ENCODE results near the gene SMARCA2. TPM values are rescaled to one million over a fixed set of nuclear protein-coding genes. Genes with fewer than 3 reads are reported as not detected.

SMARCA2 gene
- total RNA-seq, 6 donors from 2014 or later, result 74.3 to 210 (median 139) TPM

DNA sequence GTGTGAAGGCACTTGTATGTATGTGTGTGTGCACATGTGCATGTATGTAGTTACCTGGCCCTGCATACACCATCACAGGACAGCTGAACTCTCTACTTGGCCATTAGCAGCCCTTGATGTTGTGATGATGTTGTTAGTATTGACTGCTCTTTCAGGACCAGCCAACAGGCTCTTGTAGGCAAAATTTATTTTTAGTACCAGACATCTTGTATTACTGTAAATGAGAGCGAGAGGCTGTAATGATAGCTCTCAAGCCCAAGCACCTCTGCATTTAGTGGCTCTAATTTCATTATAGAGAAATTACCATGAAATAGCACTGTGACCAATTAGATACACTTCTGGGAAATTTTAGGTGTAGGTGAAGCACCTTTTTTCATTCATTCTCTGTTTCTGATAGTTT, 158.0 kb downstream of the SMARCA2 start:
- H3K27me3 ChIP-seq, result no peaks in the 10 kb centered on the region
- no peak for ATAC-seq (ENCODE audit: low FRiP score in 2 of 2)
- H3K4me3 ChIP-seq, result no peak overlapping the region
- peaks cover 0 to 4% (median 1%) of the 10 kb centered on the region in 4 donors for H3K4me1 ChIP-seq
- H3K9me3 ChIP-seq, result no peaks in the 10 kb centered on the region
- TF ChIP-seq EP300 (IDR thresholded peaks at IDR 0.05) (no peak), POLR2A (IDR thresholded peaks at IDR 0.05) (no peak), POLR2AphosphoS5 (IDR thresholded peaks at IDR 0.05) (no peak)
- TF ChIP-seq, protein P1, sequence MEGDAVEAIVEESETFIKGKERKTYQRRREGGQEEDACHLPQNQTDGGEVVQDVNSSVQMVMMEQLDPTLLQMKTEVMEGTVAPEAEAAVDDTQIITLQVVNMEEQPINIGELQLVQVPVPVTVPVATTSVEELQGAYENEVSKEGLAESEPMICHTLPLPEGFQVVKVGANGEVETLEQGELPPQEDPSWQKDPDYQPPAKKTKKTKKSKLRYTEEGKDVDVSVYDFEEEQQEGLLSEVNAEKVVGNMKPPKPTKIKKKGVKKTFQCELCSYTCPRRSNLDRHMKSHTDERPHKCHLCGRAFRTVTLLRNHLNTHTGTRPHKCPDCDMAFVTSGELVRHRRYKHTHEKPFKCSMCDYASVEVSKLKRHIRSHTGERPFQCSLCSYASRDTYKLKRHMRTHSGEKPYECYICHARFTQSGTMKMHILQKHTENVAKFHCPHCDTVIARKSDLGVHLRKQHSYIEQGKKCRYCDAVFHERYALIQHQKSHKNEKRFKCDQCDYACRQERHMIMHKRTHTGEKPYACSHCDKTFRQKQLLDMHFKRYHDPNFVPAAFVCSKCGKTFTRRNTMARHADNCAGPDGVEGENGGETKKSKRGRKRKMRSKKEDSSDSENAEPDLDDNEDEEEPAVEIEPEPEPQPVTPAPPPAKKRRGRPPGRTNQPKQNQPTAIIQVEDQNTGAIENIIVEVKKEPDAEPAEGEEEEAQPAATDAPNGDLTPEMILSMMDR (IDR thresholded peaks at IDR 0.05), result no peak
- no peak overlapping the region for H3K27ac ChIP-seq
- DNase-seq, result no peak
- peaks cover 0 to 20% (median 12%) of the 10 kb centered on the region in 4 donors for H3K36me3 ChIP-seq
- 100% methylated on average over 1 of the region's 1 CpG for WGBS, 2 donors

DNA sequence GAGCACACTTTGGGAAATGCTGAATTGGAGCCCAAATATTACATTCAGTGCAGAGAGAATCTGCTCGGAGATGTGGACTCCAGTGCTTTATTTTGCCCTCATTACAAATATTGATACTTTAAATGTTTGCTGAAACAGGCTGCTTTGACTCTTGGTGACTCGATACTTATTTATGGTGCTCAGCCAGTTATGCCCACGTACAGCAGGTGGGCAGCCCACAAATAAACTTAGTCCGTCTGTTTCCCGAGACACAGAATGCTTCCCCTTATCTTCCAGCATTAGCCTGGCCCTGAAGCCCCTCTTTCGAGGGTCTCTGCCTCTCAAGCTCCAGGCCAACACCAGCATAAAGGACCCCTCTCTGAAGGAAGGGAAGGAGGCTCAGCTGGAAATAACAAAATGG, 158.7 kb downstream of the SMARCA2 start:
- DNase-seq, result no peak
- Histone ChIP-seq H3K27me3 (no peaks in the 10 kb centered on the region), H3K4me3 (no peak overlapping the region), H3K27ac (no peak overlapping the region), H3K9me3 (no peaks in the 10 kb centered on the region), H3K4me1 (peaks cover 0 to 4% (median 2%) of the 10 kb centered on the region in 4 donors), H3K36me3 (peaks cover 0 to 20% (median 9%) of the 10 kb centered on the region in 4 donors)
- TF ChIP-seq, protein P1 (IDR thresholded peaks at IDR 0.05), result no peak
- TF ChIP-seq POLR2AphosphoS5 (IDR thresholded peaks at IDR 0.05), result no peak
- TF ChIP-seq EP300 (IDR thresholded peaks at IDR 0.05), result no peak
- TF ChIP-seq POLR2A (IDR thresholded peaks at IDR 0.05), result no peak
- WGBS, 2 donors, result 90 to 96% methylated on average over 5 to 6 of the region's 6 CpGs
- ATAC-seq (ENCODE audit: low FRiP score in 2 of 2), result no peak

DNA sequence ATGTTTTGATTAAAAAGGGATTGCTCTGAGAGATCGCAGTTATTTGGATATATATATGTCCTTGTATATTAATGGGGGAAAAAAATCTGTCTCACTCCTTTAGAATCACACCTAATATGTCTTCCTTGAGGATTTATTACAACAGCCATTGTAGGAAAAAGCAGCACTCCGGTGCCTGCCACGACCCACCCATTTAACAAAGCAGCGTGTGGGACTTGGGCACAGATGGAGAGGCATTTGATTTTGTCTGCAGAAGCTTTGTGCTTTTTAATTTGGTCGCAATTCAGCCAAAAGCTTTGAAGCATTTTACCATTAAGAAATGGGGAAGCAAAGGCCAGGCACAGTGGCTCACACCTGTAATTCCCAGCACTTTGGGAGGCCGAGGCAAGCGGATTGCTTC, 159.2 kb downstream of the SMARCA2 start:
- Histone ChIP-seq H3K36me3 (peaks cover 0 to 16% (median 5%) of the 10 kb centered on the region in 4 donors), H3K4me3 (no peak overlapping the region), H3K4me1 (peaks cover 0 to 4% (median 2%) of the 10 kb centered on the region in 4 donors), H3K9me3 (no peaks in the 10 kb centered on the region), H3K27me3 (no peaks in the 10 kb centered on the region), H3K27ac (no peak overlapping the region)
- TF ChIP-seq, protein P1 (IDR thresholded peaks at IDR 0.05), result no peak
- no peak for TF ChIP-seq EP300 (IDR thresholded peaks at IDR 0.05)
- TF ChIP-seq POLR2AphosphoS5 (IDR thresholded peaks at IDR 0.05), result no peak
- no peak for TF ChIP-seq POLR2A (IDR thresholded peaks at IDR 0.05)
- WGBS, 2 donors, result 91% methylated on average over 7 of the region's 7 CpGs
- no peak for ATAC-seq (ENCODE audit: low FRiP score in 2 of 2)
- DNase-seq, result no peak

DNA sequence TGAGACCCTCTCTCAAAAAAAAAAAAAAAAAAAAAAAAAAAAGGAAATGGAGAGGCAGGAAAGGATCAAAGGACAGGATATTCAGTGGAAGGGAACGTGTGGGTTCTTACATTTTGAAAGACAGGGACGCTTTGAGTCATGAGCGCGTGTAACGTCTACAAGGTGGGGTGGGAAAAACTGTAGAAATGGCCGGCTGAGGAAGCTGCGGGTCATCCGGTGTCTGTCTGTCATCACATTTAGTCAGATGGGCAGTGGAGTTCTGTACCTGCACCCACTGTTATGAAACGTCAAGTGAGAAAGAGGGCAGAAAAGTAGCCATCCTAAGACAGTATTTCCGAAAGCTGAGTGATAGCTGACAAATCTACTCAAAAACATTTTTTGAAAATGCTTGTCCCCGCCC, 159.8 kb downstream of the SMARCA2 start:
- TF ChIP-seq, protein P1 (IDR thresholded peaks at IDR 0.05), result no peak
- no peak for TF ChIP-seq POLR2A (IDR thresholded peaks at IDR 0.05)
- TF ChIP-seq EP300 (IDR thresholded peaks at IDR 0.05), result no peak
- no peak for TF ChIP-seq POLR2AphosphoS5 (IDR thresholded peaks at IDR 0.05)
- DNase-seq (no peak), ATAC-seq (ENCODE audit: low FRiP score in 2 of 2) (no peak)
- WGBS, 2 donors, result 73 to 76% methylated on average over 11 of the region's 11 CpGs
- peaks cover 0 to 11% (median 5%) of the 10 kb centered on the region in 4 donors for H3K36me3 ChIP-seq
- no peaks in the 10 kb centered on the region for H3K9me3 ChIP-seq
- no peaks in the 10 kb centered on the region for H3K27me3 ChIP-seq
- no peak overlapping the region for H3K27ac ChIP-seq
- no peak overlapping the region for H3K4me3 ChIP-seq
- peaks cover 0 to 4% (median 2%) of the 10 kb centered on the region in 4 donors for H3K4me1 ChIP-seq

DNA sequence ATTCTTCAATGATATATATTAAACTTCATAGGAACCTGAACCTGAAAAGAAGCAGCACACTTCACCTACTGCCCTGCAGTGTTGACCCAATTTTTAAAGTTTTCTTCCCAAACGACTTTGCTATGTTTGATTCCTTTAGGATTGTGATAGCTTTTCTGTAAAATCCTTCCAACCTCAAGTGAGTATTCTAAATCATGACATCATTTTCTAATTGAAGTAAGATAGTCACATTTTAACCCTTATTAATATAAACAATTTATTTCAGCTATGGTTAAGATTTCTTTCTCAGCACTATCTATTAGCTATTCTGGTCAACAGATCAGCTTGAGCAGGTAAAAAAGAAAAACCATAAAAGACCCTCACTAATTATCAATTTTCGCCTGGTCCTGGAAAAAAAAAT, 162.0 kb downstream of the SMARCA2 start:
- DNase-seq (no peak), ATAC-seq (ENCODE audit: low FRiP score in 2 of 2) (no peak)
- TF ChIP-seq, protein P1 (IDR thresholded peaks at IDR 0.05), result no peak
- TF ChIP-seq POLR2AphosphoS5 (IDR thresholded peaks at IDR 0.05), result no peak
- no peak for TF ChIP-seq EP300 (IDR thresholded peaks at IDR 0.05)
- no peak for TF ChIP-seq POLR2A (IDR thresholded peaks at IDR 0.05)
- H3K4me1 ChIP-seq, result peaks cover 0 to 4% (median 2%) of the 10 kb centered on the region in 4 donors
- no peaks in the 10 kb centered on the region for H3K36me3 ChIP-seq
- H3K27me3 ChIP-seq, result no peaks in the 10 kb centered on the region
- WGBS, 2 donors, result 84 to 87% methylated on average over 2 of the region's 2 CpGs
- H3K4me3 ChIP-seq, result no peak overlapping the region
- H3K27ac ChIP-seq, result no peak overlapping the region
- no peaks in the 10 kb centered on the region for H3K9me3 ChIP-seq

Data from upper lobe of left lung (tissue), 6 donors.